ENCODE results near the gene FXR2. TPM values are rescaled to one million over a fixed set of nuclear protein-coding genes. Genes with fewer than 3 reads are reported as not detected.
A peak's percentile ranks its signal among the peaks of the same experiment; 100 is the strongest.

FXR2 gene
- total RNA-seq, 2 donors from 2014 or later, result 42.7 to 56.6 TPM

- H3K27me3 Mint-ChIP-seq, result no peaks in the 10 kb centered on the region
- no peaks in the 10 kb centered on the region for H3K36me3 Mint-ChIP-seq
- H3K9me3 Mint-ChIP-seq, result no peaks in the 10 kb centered on the region
- peak; percentile 96 for DNase-seq (ENCODE audit: low spot score)
- H3K4me1 Mint-ChIP-seq (ENCODE audit: low read depth in 2 of 2), result peaks cover 31 to 41% of the 10 kb centered on the region in 2 donors
- peak within 1 kb of the TSS; percentile 92 for H3K4me3 Mint-ChIP-seq
- peak; percentile 91 to 94 for ATAC-seq
- peak within 1 kb of the TSS; percentile 84 to 88 for H3K27ac Mint-ChIP-seq
Observed at GRCh38 chr17:7561589-7562207, 53.0 kb downstream of the FXR2 start, which contains the start of gene SENP3. Gene SENP3 (plus strand): TSS chr17:7561919. CDS start chr17:7563077, 1,158 bp downstream.

DNA sequence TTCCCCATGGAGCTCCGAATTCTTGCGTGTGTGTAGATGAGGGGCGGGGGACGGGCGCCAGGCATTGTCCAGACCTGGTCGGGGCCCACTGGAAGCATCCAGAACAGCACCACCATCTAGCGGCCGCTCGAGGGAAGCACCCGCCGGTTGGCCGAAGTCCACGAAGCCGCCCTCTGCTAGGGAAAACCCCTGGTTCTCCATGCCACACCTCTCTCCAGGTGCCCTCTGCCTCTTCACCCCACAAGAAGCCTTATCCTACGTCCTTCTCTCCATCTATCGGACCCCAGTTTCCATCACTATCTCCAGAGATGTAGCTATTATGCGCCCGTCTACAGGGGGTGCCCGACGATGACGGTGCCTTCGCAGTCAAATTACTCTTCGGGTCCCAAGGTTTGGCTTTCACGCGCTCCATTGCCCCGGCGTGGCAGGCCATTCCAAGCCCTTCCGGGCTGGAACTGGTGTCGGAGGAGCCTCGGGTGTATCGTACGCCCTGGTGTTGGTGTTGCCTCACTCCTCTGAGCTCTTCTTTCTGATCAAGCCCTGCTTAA lies 53.6 kb downstream of the FXR2 start:
- peaks cover 31 to 41% of the 10 kb centered on the region in 2 donors for H3K4me1 Mint-ChIP-seq (ENCODE audit: low read depth in 2 of 2)
- H3K27ac Mint-ChIP-seq, result peak overlapping the region; percentile 84 to 88

DNA sequence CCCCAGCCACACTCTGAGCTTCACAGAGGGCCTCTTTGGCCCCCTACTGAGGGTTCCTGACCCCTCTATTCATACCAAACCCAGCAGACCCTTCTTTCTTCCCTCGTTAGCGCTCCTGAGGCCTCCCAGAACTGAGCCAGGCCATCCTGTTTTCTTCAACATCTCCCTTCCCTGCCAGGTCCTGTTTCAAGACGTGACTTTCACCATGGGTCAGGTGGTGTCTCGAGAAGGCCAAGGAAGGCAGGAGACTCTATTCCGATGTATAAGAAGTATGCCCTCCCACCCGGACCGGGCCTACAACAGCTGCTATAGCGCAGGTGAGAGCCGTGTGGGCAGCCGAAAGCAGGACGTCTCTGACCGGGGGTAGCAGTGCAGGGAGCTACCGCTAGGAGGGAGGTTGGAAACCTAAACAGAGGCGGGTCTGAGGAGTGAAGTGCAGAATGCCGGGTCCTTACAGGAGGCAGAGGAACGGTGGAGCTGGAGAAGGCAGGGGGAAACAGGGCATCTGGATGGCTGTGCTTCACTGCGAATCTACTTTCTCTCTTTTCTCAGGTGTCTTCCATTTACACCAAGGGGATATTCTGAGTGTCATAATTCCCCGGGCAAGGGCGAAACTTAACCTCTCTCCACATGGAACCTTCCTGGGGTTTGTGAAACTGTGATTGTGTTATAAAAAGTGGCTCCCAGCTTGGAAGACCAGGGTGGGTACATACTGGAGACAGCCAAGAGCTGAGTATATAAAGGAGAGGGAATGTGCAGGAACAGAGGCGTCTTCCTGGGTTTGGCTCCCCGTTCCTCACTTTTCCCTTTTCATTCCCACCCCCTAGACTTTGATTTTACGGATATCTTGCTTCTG lies 54.3 kb downstream of the FXR2 start:
- Mint-ChIP-seq H3K27ac (peak overlapping the region; percentile 84 to 88), H3K9me3 (no peaks in the 10 kb centered on the region), H3K4me3 (peak overlapping the region; percentile 92), H3K36me3 (no peaks in the 10 kb centered on the region), H3K27me3 (no peaks in the 10 kb centered on the region), H3K4me1 (ENCODE audit: low read depth in 2 of 2) (peaks cover 35 to 44% of the 10 kb centered on the region in 2 donors)
- no peak for DNase-seq (ENCODE audit: low spot score)
- peak; percentile 29 to 39 for ATAC-seq

More for the DNA sequence above, 53.6 kb downstream of the FXR2 start:
- DNase-seq (ENCODE audit: low spot score) (peak; percentile 91), ATAC-seq (peak; percentile 83 to 85)
- Mint-ChIP-seq H3K9me3 (no peaks in the 10 kb centered on the region), H3K4me3 (peak overlapping the region; percentile 92), H3K36me3 (no peaks in the 10 kb centered on the region), H3K27me3 (no peaks in the 10 kb centered on the region)

GRCh38 chr17:7559320-7560171 lies 55.2 kb downstream of the FXR2 start:
- no peaks in the 10 kb centered on the region for H3K9me3 Mint-ChIP-seq
- peak overlapping the region; percentile 45 for H3K4me3 Mint-ChIP-seq
- H3K4me1 Mint-ChIP-seq (ENCODE audit: low read depth in 2 of 2), result peaks cover 41 to 49% of the 10 kb centered on the region in 2 donors
- H3K36me3 Mint-ChIP-seq, result no peaks in the 10 kb centered on the region
- no peaks in the 10 kb centered on the region for H3K27me3 Mint-ChIP-seq
- no peak for ATAC-seq
- peak overlapping the region; percentile 84 to 88 for H3K27ac Mint-ChIP-seq
- no peak for DNase-seq (ENCODE audit: low spot score)

GRCh38 chr17:7558544-7559319 lies 56.0 kb downstream of the FXR2 start, which contains the start of gene TNFSF13:
Gene TNFSF13 (plus strand): TSS chr17:7558750. CDS start chr17:7559040, 290 bp downstream.
- Mint-ChIP-seq H3K36me3 (no peaks in the 10 kb centered on the region), H3K9me3 (no peaks in the 10 kb centered on the region), H3K4me3 (peak within 1 kb of the TSS; percentile 45), H3K4me1 (ENCODE audit: low read depth in 2 of 2) (peaks cover 46 to 48% of the 10 kb centered on the region in 2 donors), H3K27ac (peak within 1 kb of the TSS; percentile 80 to 84), H3K27me3 (no peaks in the 10 kb centered on the region)
- no peak for ATAC-seq
- no peak for DNase-seq (ENCODE audit: low spot score)

GRCh38 chr17:7557775-7558543 lies 56.7 kb downstream of the FXR2 start:
- ATAC-seq (no peak), DNase-seq (ENCODE audit: low spot score) (no peak)
- H3K9me3 Mint-ChIP-seq, result no peaks in the 10 kb centered on the region
- H3K36me3 Mint-ChIP-seq, result peaks cover under 1% of the 10 kb centered on the region
- no peaks in the 10 kb centered on the region for H3K27me3 Mint-ChIP-seq
- peaks cover 53 to 54% of the 10 kb centered on the region in 2 donors for H3K4me1 Mint-ChIP-seq (ENCODE audit: low read depth in 2 of 2)
- H3K27ac Mint-ChIP-seq, result peak overlapping the region; percentile 80 to 84
- peak overlapping the region; percentile 45 for H3K4me3 Mint-ChIP-seq

- peaks cover 6% of the 10 kb centered on the region for H3K36me3 Mint-ChIP-seq
- ATAC-seq, result no peak
- DNase-seq (ENCODE audit: low spot score), result no peak
- no peaks in the 10 kb centered on the region for H3K9me3 Mint-ChIP-seq
- peaks cover 53 to 54% of the 10 kb centered on the region in 2 donors for H3K4me1 Mint-ChIP-seq (ENCODE audit: low read depth in 2 of 2)
- H3K27me3 Mint-ChIP-seq, result no peaks in the 10 kb centered on the region
- H3K27ac Mint-ChIP-seq, result peak overlapping the region; percentile 80 to 84
- no peak overlapping the region for H3K4me3 Mint-ChIP-seq
Observed at GRCh38 chr17:7557147-7557764, 57.4 kb downstream of the FXR2 start.

GRCh38 chr17:7556627-7557026 lies 58.1 kb downstream of the FXR2 start:
- H3K9me3 Mint-ChIP-seq, result no peaks in the 10 kb centered on the region
- H3K4me3 Mint-ChIP-seq, result no peak overlapping the region

DNA sequence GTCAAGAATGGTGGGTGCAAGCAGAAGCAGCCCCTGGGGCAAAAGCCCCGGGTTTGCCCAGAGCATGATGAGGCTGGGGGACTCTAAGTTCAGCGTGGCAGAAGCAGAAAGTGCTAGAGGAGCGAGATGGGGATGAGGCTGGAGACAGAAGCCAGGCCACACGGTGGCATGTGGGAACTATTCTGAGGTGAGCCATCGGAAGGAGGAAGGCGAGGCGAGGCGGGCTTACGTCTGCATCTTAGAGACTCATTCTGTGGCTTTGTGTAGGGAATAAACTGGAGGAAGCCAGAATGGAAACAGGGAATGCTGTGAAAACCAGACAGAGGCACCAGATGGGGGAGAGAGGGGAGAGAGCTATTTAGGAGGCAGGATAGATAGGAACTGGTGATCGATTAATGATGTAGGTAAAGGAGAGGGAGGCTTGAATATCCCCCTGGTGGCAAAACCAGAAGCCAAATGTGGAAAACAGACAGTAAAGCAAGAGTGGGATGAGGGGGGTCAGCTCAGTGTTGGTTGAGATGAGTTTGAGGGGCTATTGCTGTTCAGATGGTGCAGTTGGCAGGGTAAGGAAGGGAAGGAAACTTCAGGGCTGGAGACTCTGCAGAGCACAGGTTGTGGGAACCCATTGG lies 59.3 kb downstream of the FXR2 start:
- peaks cover 6% of the 10 kb centered on the region for H3K36me3 Mint-ChIP-seq
- peak overlapping the region; percentile 90 to 91 for H3K27ac Mint-ChIP-seq
- no peak overlapping the region for H3K4me3 Mint-ChIP-seq
- peaks cover 55 to 56% of the 10 kb centered on the region in 2 donors for H3K4me1 Mint-ChIP-seq (ENCODE audit: low read depth in 2 of 2)
- DNase-seq (ENCODE audit: low spot score) (no peak), ATAC-seq (no peak)
- no peaks in the 10 kb centered on the region for H3K9me3 Mint-ChIP-seq
- no peaks in the 10 kb centered on the region for H3K27me3 Mint-ChIP-seq

More at GRCh38 chr17:7556627-7557026, 58.1 kb downstream of the FXR2 start:
- peaks cover 6% of the 10 kb centered on the region for H3K36me3 Mint-ChIP-seq
- peak overlapping the region; percentile 40 to 64 for H3K27ac Mint-ChIP-seq
- no peak for DNase-seq (ENCODE audit: low spot score)
- no peaks in the 10 kb centered on the region for H3K27me3 Mint-ChIP-seq
- peaks cover 57 to 58% of the 10 kb centered on the region in 2 donors for H3K4me1 Mint-ChIP-seq (ENCODE audit: low read depth in 2 of 2)
- no peak for ATAC-seq

DNA sequence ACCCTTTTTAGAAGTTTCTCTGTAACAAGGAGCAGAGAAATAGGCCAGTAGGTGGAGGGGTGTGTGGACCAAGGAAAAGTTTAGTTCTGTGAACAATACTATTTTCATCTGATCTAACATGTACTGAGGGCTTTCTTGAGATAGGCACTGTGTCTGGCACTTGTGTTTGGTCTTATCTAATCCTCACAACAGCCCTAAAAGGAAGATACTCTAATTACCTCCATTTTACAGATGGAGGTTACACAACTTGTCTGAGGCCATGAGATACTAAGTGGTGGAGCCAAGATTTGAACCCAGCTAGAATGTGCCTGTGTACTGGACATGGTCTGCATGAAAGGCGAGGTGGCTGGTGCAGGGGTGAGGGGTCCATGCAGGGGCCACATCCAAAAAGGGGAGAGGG lies 61.3 kb downstream of the FXR2 start:
- H3K36me3 Mint-ChIP-seq, result peaks cover 6% of the 10 kb centered on the region
- H3K4me3 Mint-ChIP-seq, result peak overlapping the region; percentile 83
- H3K27ac Mint-ChIP-seq, result peak overlapping the region; percentile 90 to 91
- H3K4me1 Mint-ChIP-seq (ENCODE audit: low read depth in 2 of 2), result peaks cover 57 to 58% of the 10 kb centered on the region in 2 donors
- no peaks in the 10 kb centered on the region for H3K27me3 Mint-ChIP-seq
- no peaks in the 10 kb centered on the region for H3K9me3 Mint-ChIP-seq
- DNase-seq (ENCODE audit: low spot score), result no peak
- no peak for ATAC-seq

DNA sequence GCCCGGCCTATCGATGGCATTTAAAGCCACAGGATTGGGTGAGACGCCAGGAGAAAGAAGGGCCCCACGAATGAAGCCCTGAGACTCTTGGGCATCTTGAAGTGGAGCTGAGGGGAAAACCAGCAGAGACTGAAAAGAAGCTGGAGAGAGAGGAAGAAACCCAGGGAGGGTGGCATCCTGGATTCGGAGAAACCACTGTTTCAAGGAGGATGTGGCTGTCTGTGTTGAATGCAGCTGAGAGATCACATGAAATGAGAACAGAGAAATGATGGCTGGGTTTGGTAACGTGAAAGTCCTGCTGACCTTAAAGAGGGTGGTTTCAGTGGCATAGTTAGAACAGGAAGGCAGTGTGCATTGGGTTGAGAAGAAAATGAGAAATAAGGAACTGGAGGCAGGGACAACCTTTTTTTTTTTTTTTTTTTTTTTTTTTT lies 62.1 kb downstream of the FXR2 start:
- Mint-ChIP-seq H3K9me3 (no peaks in the 10 kb centered on the region), H3K27me3 (no peaks in the 10 kb centered on the region), H3K36me3 (peaks cover 6% of the 10 kb centered on the region), H3K4me1 (ENCODE audit: low read depth in 2 of 2) (peaks cover 59 to 64% of the 10 kb centered on the region in 2 donors), H3K4me3 (peak overlapping the region; percentile 83), H3K27ac (peak overlapping the region; percentile 90 to 91)
- DNase-seq (ENCODE audit: low spot score) (peak; percentile 67), ATAC-seq (peak; percentile 81)

Measured in natural killer cell treated with Interleukin-12 subunit alpha and Interleukin-12 subunit beta and Interleukin-15 and Interleukin-18, amount 100 ng/mL, for 72 hours (primary cell).